ENCODE measurements around the gene IFITM5.
"Not testable (repeated sequence)": the region's sequence is repeated elsewhere in the genome, so short reads cannot be mapped to it uniquely, and the experiment has no call there.

The IFITM5 gene

GRCh38 chr11:312092-312816 is 12.9 kb upstream of the IFITM5 start:
- no peak for DNase-seq (ENCODE audit: low spot score)

GRCh38 chr11:311013-311748 is 11.9 kb upstream of the IFITM5 start:
- not testable (repeated sequence) for DNase-seq (ENCODE audit: low spot score)

- DNase-seq (ENCODE audit: low spot score) = not testable (repeated sequence)
These were observed 10.8 kb upstream of the IFITM5 start for GRCh38 chr11:309979-310572.

GRCh38 chr11:308740-309665 is 9.7 kb upstream of the IFITM5 start:
- DNase-seq (ENCODE audit: low spot score) = not testable (repeated sequence)

- peak; percentile 47 for DNase-seq (ENCODE audit: low spot score)
These were observed 8.7 kb upstream of the IFITM5 start, which contains the start of gene IFITM2 for GRCh38 chr11:307766-308708. TSS of gene IFITM2 (plus strand) at chr11:307816. CDS start at chr11:308193, 377 bp downstream.

DNA sequence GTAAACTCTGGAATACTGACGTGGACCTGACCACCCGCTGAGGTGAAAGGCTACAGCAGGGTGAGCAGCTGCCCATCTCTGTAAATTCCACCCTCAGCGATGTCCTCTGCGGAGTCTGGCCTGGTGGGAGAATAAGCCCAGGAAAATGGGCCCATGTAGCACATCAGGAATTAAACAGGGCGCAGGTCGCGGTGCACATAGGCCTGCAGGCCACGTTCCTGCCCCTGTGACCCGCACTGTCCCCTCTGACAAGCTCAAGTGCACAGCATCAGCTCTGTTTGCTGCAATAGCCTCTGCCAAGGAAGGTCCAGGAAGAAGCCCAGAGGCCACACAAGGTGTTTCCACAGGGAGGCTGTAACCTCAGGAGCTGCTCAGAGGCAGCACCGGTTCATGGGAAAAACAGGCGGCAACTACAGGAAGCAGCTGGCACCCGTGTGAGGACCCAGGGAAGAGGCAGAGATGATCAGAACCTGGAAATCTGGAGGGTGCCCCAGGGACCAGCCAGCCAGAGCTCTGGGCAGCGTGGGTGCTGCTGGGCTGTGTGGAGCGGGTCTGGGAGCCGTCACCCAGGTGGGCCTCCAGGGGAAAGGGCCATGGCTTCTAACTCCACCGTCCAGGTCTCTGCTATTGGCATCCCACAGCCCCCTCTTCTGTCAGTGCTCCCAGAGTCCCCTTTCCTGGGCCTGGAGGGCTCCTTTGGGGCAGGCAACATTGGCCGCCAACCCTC is 7.5 kb upstream of the IFITM5 start:
- DNase-seq (ENCODE audit: low spot score) = no peak

DNA sequence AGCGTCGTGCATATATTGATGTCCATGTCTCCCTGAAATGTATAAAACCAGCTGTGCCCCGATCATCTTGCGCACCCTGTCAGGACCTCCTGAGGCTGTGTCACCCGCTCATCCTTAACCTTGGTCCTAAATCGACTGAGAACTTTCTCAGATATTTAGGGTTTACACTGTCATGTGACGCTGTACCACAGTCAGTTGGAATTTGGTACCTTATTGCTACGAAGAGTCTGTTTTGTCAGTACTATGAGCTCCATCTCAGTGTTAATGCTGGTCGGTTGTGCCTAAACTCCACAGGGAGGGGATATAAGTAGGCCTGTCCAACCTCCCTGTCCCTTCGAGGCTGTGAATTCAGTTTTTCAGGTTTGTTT is 6.5 kb upstream of the IFITM5 start:
- DNase-seq (ENCODE audit: low spot score) = no peak

GRCh38 chr11:304915-305843 is 5.9 kb upstream of the IFITM5 start:
- peak; percentile 45 for DNase-seq (ENCODE audit: low spot score)

DNA sequence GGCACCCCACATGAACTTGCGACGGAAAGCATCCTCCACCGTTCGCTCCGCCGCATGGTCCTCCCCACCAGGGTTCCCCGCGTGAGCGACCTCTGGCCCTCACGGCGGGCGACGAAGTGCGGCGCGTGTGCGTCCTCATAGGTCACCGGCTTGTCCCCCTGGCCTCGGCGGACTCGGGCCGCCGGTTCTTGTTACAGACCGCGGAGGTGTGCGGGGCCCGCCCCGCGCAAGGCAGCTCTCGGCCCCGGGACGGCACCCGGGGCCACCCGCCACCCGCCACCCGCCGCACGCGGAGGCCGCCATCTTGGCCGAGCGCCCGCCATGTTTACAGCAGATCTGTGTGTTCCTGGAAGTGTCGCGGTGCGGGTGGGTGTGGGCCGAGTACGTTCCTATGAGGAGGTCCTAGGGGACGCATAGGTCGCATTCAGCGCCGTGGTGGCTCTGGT is 4.8 kb upstream of the IFITM5 start:
- DNase-seq (ENCODE audit: low spot score) = no peak

DNA sequence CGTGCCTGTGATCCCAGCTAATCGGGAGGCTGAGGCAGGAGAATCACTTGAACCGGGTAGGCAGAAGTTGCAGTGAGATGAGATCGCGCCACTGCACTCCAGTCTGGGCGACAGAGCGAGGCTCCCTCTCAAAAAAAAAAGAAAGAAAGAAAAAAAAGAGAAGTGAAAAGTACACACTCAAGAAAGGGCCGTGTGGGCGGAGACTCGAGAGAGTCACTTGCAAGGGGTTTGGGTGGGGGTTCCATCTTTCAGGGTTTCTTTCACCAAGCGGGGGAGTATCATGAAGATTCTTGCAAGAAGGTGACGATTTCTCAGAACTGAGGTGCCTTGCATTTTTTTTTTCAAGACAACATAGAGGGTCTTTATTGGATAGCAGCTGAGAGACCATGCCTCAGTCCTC is 4.0 kb upstream of the IFITM5 start:
- no peak for DNase-seq (ENCODE audit: low spot score)

- DNase-seq (ENCODE audit: low spot score) = no peak
These were observed 817 bp upstream of the IFITM5 start for GRCh38 chr11:299951-300735.

DNA sequence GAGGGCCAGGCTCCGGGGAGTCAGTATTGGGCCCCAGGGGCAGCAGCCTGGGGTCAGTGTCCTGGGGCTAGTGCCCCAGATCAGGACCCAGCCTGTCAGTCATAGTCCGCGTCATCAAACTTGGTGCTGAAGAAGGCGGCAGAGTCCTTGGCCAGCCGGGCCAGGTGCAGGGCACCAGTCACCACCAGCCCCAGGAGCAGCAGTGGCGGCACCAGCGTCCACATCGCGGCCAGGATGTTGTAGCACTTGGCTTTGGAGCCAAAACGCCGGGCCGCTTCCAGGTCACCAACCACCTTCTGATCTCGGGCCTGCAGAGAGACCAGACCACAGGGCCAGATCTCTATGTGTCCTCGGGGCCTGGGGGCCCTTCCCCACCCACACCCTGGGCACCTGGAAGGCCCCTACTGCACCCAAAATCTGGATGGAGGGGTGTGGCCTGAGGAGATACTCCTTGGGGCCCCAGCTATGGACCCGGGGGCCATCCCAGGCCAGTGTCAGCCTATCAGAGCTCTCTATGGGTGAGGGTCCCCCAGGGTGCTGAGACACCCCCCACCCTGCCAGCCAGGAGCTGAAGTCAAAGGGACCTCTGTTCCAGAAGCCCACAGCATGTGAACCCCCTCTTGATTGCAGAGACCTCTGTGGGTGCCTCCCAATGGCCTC is 790 bp downstream of the IFITM5 start:
- no peak for DNase-seq (ENCODE audit: low spot score)

GRCh38 chr11:297586-298405 is 1.5 kb downstream of the IFITM5 start:
- DNase-seq (ENCODE audit: low spot score) = no peak

- no peak for DNase-seq (ENCODE audit: low spot score)
These were observed 2.2 kb downstream of the IFITM5 start for GRCh38 chr11:297051-297585.

- no peak for DNase-seq (ENCODE audit: low spot score)
These were observed 2.9 kb downstream of the IFITM5 start for GRCh38 chr11:296171-297050.

Measured in pons (tissue), 1 donor.